Measurements from ENCODE around the gene SLC6A8. TPM values are rescaled to one million over a fixed set of nuclear protein-coding genes. Genes with fewer than 3 reads are reported as not detected.

Gene SLC6A8
- total and polyA plus RNA-seq, 2 of the 4 experiments (the other 2 are of a cell fraction), result 7.2 to 25.5 TPM

- TF ChIP-seq CTCF (conservative IDR thresholded peaks at IDR 0.05; ENCODE audit: low read depth, low read length), result no peak
These were observed 37.5 kb downstream of the SLC6A8 start (continued) for GRCh38 chrX:153725039-153725831.

DNA sequence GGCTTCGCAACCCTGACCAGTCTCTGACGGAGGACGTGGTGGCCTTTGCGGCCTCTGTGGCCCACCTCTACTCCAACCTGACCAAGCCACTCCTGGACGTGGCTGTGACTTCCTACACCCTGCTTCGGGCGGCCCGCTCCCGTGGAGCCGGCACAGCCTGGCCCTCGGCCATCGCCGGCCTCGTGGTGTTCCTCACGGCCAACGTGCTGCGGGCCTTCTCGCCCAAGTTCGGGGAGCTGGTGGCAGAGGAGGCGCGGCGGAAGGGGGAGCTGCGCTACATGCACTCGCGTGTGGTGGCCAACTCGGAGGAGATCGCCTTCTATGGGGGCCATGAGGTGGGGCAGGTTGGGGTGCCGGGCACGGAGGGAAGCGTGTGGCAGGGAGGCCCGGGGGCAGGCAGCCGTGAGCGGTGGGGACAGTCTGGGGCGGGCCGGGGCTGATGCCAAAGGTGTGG, 38.1 kb downstream of the SLC6A8 start:
- Histone ChIP-seq H3K79me1 (ENCODE audit: low read depth in 1 of 2, low read length in 2 of 2) (peaks cover 0 to 28% of the 10 kb centered on the region in 2 experiments; a peak in 2 of 4 replicates), H2BK120ac (ENCODE audit: low read depth, low read length) (peak overlapping the region; percentile 75; the same call in 1 of the 2 replicates), H2AFZ (replicated peaks; ENCODE audit: low read length, poor library complexity) (peak overlapping the region; percentile 19), H2BK20ac (ENCODE audit: low read depth, low read length) (no peak overlapping the region), H4K20me1 (ENCODE audit: insufficient read depth, low read length) (peaks cover 14% of the 10 kb centered on the region), H3K4me3 (ENCODE audit: insufficient read depth, low read depth, low read length) (no peak overlapping the region), H3K9me1 (ENCODE audit: insufficient read depth, low read length) (0 out of 2 replicates have a peak, but pooled peaks cover 5% of the 10 kb centered on the region), H3K14ac (replicated peaks; ENCODE audit: low read depth, low read length) (no peak overlapping the region; the same call in 1 of the 2 replicates), H3K9me3 (ENCODE audit: control insufficient read depth, insufficient read depth, low read length) (no peaks in the 10 kb centered on the region), H2BK15ac (ENCODE audit: low read depth, low read length) (no peak overlapping the region), H4K91ac (ENCODE audit: insufficient read depth, low read depth, low read length) (no peak overlapping the region; the same call in 1 of the 2 replicates), H4K8ac (ENCODE audit: low read depth in 2 of 2, low read length in 2 of 2) (peak overlapping the region; percentile 83 to 85; a peak in 2 of 4 replicates), H3K4me2 (ENCODE audit: low read depth, low read length) (no peak overlapping the region; the same call in 1 of the 2 replicates), H3K18ac (ENCODE audit: low read depth, low read length) (no peak overlapping the region; the same call in 1 of the 2 replicates), H2AK9ac (replicated peaks; ENCODE audit: low read depth, low read length, poor library complexity) (peak overlapping the region; percentile 85), H3K4ac (ENCODE audit: low read depth, low read length) (peak overlapping the region; percentile 49; the same call in 1 of the 2 replicates), H3K27me3 (ENCODE audit: control insufficient read depth, insufficient read depth, low read length) (no peaks in the 10 kb centered on the region), H2BK5ac (ENCODE audit: low read depth, low read length, poor library complexity, severe bottlenecking) (peak overlapping the region; percentile 85), H3K9ac (ENCODE audit: low read depth, low read length) (no peak overlapping the region), H3K23ac (ENCODE audit: low read depth, low read length) (no peak overlapping the region), H3K36me3 (ENCODE audit: control insufficient read depth, insufficient read depth, low read length) (peaks cover 2% of the 10 kb centered on the region; the same call in 1 of the 2 replicates), H4K5ac (ENCODE audit: low read depth, low read length) (no peak overlapping the region), H2AK5ac (ENCODE audit: low read depth, low read length) (peak overlapping the region; percentile 51; the same call in 1 of the 2 replicates), H3K56ac (ENCODE audit: extremely low read depth, insufficient read depth, low read length) (no peak overlapping the region), H3K4me1 (ENCODE audit: control insufficient read depth, insufficient read depth, low read length) (peaks cover 17% of the 10 kb centered on the region), H3K27ac (ENCODE audit: insufficient read depth, low read length) (peak overlapping the region; percentile 71)
- DNase-seq (no peak), ATAC-seq (ENCODE audit: low read depth) (no peak)
- BruUV-seq (replicated peaks), result no TSS peak
- POLR2A ChIA-PET (ENCODE audit: unreplicated experiment), result no interaction called here
- intact Hi-C loops (cut with micrococcal nuclease) (no loop called here), dilution Hi-C loops (cut with HindIII; ENCODE audit: low sequenced_read_pairs, unreplicated experiment) (no loop called here), in situ Hi-C loops (cut with MboI; ENCODE audit: low sequenced_read_pairs) (no loop called here)
- WGBS, 2 experiments (ENCODE audit: extremely low coverage in 2 of 2, insufficient read length in 1 of 2), result 93% methylated on average over 15 of the region's 35 CpGs; no CpG with 5 or more reads in 1 of the 2 experiments
- CTCF ChIA-PET, result no interaction called here
- no peak for TF ChIP-seq NFE2L2 (IDR thresholded peaks at IDR 0.05; ENCODE audit: low read depth, low read length)
- TF ChIP-seq CTCF (conservative IDR thresholded peaks at IDR 0.05; ENCODE audit: low read depth, low read length), result no peak
- no peak for TF ChIP-seq SMC3 (IDR thresholded peaks at IDR 0.05; ENCODE audit: low read depth, low read length)
- TF ChIP-seq, protein P1, sequence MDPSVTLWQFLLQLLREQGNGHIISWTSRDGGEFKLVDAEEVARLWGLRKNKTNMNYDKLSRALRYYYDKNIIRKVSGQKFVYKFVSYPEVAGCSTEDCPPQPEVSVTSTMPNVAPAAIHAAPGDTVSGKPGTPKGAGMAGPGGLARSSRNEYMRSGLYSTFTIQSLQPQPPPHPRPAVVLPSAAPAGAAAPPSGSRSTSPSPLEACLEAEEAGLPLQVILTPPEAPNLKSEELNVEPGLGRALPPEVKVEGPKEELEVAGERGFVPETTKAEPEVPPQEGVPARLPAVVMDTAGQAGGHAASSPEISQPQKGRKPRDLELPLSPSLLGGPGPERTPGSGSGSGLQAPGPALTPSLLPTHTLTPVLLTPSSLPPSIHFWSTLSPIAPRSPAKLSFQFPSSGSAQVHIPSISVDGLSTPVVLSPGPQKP (IDR thresholded peaks at IDR 0.05; ENCODE audit: borderline replicate concordance, low read depth, low read length), result no peak
- no peak for TF ChIP-seq RFX5 (IDR thresholded peaks at IDR 0.05; ENCODE audit: low read depth, low read length)
- no peak for TF ChIP-seq FOS (IDR thresholded peaks at IDR 0.05; ENCODE audit: low read depth, low read length)
- TF ChIP-seq CHD1 (IDR thresholded peaks at IDR 0.05; ENCODE audit: low read depth, low read length), result no peak
- TF ChIP-seq MXI1 (IDR thresholded peaks at IDR 0.05; ENCODE audit: borderline replicate concordance, low read depth, low read length), result no peak
- no peak for TF ChIP-seq BHLHE40 (IDR thresholded peaks at IDR 0.05; ENCODE audit: low read depth, low read length)
